ENCODE results near the gene ZNF699. TPM values are rescaled to one million over a fixed set of nuclear protein-coding genes. Genes with fewer than 3 reads are reported as not detected.
"Not testable (repeated sequence)": the region's sequence is repeated elsewhere in the genome, so short reads cannot be mapped to it uniquely, and the experiment has no call there.

Gene ZNF699
- total RNA-seq, 2 donors from 2014 or later, result 7.0 to 8.0 TPM

- no peak overlapping the region for H3K4me3 ChIP-seq
- peaks cover 12% of the 10 kb centered on the region for H3K36me3 ChIP-seq
- peaks cover 30 to 85% of the 10 kb centered on the region in 2 donors for H3K9me3 ChIP-seq
- H3K27me3 ChIP-seq, result no peaks in the 10 kb centered on the region
- TF ChIP-seq, protein P1, sequence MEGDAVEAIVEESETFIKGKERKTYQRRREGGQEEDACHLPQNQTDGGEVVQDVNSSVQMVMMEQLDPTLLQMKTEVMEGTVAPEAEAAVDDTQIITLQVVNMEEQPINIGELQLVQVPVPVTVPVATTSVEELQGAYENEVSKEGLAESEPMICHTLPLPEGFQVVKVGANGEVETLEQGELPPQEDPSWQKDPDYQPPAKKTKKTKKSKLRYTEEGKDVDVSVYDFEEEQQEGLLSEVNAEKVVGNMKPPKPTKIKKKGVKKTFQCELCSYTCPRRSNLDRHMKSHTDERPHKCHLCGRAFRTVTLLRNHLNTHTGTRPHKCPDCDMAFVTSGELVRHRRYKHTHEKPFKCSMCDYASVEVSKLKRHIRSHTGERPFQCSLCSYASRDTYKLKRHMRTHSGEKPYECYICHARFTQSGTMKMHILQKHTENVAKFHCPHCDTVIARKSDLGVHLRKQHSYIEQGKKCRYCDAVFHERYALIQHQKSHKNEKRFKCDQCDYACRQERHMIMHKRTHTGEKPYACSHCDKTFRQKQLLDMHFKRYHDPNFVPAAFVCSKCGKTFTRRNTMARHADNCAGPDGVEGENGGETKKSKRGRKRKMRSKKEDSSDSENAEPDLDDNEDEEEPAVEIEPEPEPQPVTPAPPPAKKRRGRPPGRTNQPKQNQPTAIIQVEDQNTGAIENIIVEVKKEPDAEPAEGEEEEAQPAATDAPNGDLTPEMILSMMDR (IDR thresholded peaks at IDR 0.05), result no peak
- H3K27ac ChIP-seq, result no peak overlapping the region
- no peaks in the 10 kb centered on the region for H3K4me1 ChIP-seq
- no peak for DNase-seq (ENCODE audit: low spot score)
Observed at GRCh38 chr19:9289231-9289884, 20.3 kb downstream of the ZNF699 start.

DNA sequence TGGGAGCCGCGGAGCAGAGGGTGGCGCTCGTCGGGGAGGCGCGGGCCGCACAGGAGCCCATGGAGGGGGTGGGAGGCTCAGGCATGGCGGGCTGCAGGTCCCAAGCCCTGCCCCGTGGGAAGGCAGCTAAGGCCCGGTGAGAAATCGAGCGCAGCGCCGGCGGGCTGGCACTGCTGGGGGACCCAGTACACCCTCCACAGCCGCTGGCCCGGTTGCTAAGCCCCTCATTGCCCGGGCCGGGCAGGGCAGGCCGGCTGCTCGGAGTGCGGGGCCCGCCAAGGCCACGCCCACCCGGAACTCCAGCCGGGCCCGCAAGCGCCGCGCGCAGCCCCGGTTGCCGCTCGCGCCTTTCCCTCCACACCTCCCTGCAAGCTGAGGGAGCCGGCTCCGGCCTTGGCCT, 26.2 kb downstream of the ZNF699 start:
- not testable (repeated sequence) for H3K27ac ChIP-seq; H3K27me3 ChIP-seq; H3K4me1 ChIP-seq; DNase-seq (ENCODE audit: low spot score); H3K36me3 ChIP-seq
- peaks cover under 1 to 26% of the 10 kb centered on the region in 2 donors for H3K9me3 ChIP-seq
- peak overlapping the region in 1 of 2 donors; percentile 32 for H3K4me3 ChIP-seq

DNA sequence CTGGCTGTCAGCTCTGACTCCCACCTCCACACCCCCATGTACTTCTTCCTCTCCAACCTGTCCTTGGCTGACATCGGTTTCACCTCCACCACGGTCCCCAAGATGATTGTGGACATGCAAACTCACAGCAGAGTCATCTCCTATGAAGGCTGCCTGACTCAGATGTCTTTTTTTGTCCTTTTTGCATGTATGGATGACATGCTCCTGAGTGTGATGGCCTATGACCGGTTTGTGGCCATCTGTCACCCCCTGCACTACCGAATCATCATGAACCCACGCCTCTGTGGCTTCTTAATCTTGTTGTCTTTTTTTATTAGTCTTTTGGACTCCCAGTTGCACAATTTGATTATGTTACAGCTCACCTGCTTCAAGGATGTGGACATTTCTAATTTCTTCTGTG, 58.4 kb downstream of the ZNF699 start:
- H3K4me3 ChIP-seq, result no peak overlapping the region
- no peaks in the 10 kb centered on the region for H3K4me1 ChIP-seq
- no peak for DNase-seq (ENCODE audit: low spot score)
- no peaks in the 10 kb centered on the region for H3K9me3 ChIP-seq
- H3K27me3 ChIP-seq, result no peaks in the 10 kb centered on the region
- TF ChIP-seq, protein P1 (IDR thresholded peaks at IDR 0.05), result no peak
- no peak overlapping the region for H3K27ac ChIP-seq
- no peaks in the 10 kb centered on the region for H3K36me3 ChIP-seq

DNA sequence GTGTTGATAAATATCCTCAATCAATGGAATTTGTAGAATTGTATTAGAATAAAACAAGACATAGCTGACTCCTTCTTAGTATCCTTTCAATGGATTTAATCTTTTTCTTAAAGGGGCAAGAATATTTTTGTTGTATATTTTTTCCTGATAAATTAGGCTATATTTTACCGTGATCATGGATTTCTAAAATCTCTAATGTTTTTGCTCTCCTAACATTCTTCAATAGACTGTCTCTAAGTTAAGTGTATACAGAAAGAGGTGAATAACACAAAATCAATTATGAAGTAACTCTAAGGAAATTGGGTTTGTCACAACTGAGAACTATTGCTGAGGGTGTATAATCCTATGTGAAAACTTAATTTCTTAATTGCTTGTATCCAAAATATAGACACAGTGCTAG, 59.0 kb downstream of the ZNF699 start, which contains the start of gene OR7E24:
Gene OR7E24 (plus strand): TSS at position 301 of the 400 bp plus-strand sequence. CDS start 114 bp downstream, outside the sequence.
- DNase-seq (ENCODE audit: low spot score), result no peak
- no peaks in the 10 kb centered on the region for H3K36me3 ChIP-seq
- no peak within 1 kb of the TSS for H3K4me3 ChIP-seq
- H3K27me3 ChIP-seq, result no peaks in the 10 kb centered on the region
- no peaks in the 10 kb centered on the region for H3K9me3 ChIP-seq
- no peaks in the 10 kb centered on the region for H3K4me1 ChIP-seq
- no peak within 1 kb of the TSS for H3K27ac ChIP-seq
- TF ChIP-seq, protein P1 (IDR thresholded peaks at IDR 0.05), result no peak

Other genes starting within 250 kb of the ZNF699 start
- gene OR1M1, start 222.8 kb downstream of the ZNF699 start, total RNA-seq, result not detected
- not detected for gene OR7G2, start 202.4 kb downstream of the ZNF699 start, total RNA-seq
- gene OR7G1, start 194.1 kb downstream of the ZNF699 start, total RNA-seq, result not detected
- not detected for gene OR7G3, start 182.9 kb downstream of the ZNF699 start, total RNA-seq
- 10 to 100 TPM in 1 of 2 donors, 1 to 10 TPM in 1; 8.9 to 15.8 TPM for gene ZNF317, start 169.4 kb downstream of the ZNF699 start, total RNA-seq
- not detected for gene OR7D2, start 130.9 kb downstream of the ZNF699 start, total RNA-seq
- gene OR7D4, start 90.2 kb downstream of the ZNF699 start, total RNA-seq, result not detected
- gene OR7E24, start 58.9 kb downstream of the ZNF699 start, total RNA-seq, result not detected
- gene ZNF559, start 14.3 kb upstream of the ZNF699 start, total RNA-seq, result 10 to 100 TPM in 1 of 2 donors, 1 to 10 TPM in 1; 9.4 to 13.3 TPM
- 1 to 10 TPM; 1.1 to 1.5 TPM for gene ZNF177, start 53.2 kb upstream of the ZNF699 start, total RNA-seq
- gene ZNF266, start 125.7 kb upstream of the ZNF699 start, total RNA-seq, result 1 to 10 TPM; 7.3 to 7.8 TPM
- gene ZNF560, start 188.8 kb upstream of the ZNF699 start, total RNA-seq, result not detected
- 1 to 10 TPM; 9.6 TPM for gene ZNF426, start 228.8 kb upstream of the ZNF699 start, total RNA-seq

Data from right atrium auricular region (tissue), 2 donors.